OCI-M2 (cell line): ENCODE results near the gene CYP11A1.
A peak's percentile ranks its signal among the peaks of the same experiment; 100 is the strongest.

ENCODE experiments used
- DNase-seq: peaks from one replicate; lab custom pipeline; 2025; ENCODE audit not compliant: unreplicated experiment; lab: John Stamatoyannopoulos, UW

The CYP11A1 gene

DNA sequence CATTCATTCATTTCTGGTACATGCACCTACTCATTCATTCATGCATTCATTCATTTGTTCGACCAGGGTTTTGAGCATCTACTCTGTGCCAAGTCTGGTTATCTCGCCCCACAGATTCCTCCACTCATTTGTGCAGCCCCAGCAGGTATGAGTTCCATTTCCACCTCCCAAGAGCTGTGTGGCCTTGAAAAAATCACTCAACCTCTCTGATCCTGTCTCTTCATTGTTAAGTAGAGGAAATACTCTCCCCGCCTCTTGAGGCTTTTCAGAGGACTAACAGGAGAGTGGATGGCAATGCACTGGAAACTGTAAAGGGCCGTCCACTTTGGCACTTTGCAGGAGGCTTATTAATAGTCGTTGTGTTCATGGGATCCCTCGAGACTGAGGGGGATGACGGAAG lies 61.8 kb downstream of the CYP11A1 start:
- DNase-seq, result no peak

DNA sequence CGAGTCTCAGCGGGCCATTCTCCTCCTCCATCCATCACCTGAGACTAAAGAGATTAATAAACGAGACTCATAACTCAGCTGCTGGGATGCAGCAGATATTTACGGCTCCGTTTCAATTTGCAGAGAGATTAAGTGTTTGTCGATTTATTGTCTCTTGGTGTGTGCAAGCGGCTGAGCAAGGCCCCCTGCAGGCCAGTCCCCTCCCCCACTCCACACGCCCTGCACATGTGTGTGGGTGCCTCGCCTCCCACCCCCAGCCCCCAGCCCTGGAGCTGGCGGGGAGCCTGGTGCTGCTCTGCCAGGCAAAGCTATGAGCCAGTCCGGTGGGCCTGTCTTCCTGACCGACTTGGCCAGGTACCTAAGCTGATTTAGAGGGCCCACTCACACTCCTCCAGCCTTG lies 63.0 kb downstream of the CYP11A1 start:
- DNase-seq, result no peak

DNA sequence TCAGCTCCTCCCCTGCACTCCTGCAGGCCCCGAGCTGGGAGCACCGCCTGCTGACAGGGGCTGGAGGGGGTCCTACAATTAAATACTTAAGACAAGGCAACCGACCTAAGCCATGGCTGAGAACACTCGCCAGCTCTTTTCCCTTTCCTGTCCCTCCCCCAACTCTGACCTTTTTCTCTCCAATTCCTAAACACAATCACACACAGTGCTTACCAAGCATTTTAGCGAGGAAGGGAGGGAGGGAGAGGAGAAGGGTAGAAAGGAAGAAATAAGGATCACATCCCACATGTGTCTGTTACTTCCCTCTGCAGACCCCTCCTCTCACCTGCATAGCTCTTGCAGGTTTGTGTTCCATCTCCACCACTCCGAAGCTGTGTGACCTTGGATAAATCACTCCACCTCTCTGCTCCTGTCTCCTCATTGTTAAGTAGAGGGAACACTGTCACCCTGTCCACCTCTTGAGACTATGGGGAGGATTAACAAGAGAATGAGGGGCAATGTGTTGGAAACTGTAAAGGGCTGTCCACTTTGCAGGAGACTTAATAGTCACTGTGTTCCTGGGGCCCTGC lies 63.6 kb downstream of the CYP11A1 start:
- no peak for DNase-seq

- no peak for DNase-seq
Measured at GRCh38 chr15:74302821-74303359, 64.6 kb downstream of the CYP11A1 start.

GRCh38 chr15:74301583-74302361 lies 65.7 kb downstream of the CYP11A1 start:
- DNase-seq, result no peak

DNA sequence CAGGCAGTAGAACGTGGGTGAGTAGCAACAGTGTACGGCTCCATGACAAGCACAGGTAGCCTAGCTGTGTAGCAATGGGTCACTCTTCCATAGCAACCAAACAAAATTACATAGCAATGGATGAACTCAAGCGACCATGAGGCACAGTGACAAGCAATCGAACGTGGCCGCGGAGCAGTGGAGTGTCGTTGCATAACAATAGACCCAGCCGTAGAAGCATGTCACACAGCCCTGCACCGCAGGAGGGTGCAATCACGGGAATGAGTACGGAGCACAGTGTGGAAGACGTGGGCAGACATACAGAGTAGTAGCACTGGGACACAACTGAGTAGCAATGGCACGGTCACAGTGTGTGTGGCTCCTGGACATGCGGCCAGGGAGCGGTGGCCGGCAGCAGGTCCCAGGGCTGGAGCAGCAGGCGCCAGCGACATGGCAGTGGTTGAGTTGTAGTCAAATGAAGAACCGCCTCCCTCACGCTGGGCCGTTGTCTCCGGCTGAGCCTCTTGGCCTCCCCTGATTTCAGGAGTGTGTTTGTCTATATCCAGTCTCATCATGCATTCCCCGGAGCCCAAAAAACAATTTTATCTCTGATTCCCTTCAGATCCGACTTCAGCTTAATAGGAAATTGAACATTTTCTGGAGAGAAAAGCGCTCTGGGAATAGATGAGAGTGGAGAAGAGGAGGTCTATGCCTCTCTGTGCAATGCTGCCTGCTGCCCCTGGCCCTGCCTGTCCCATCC lies 67.2 kb downstream of the CYP11A1 start:
- no peak for DNase-seq

DNA sequence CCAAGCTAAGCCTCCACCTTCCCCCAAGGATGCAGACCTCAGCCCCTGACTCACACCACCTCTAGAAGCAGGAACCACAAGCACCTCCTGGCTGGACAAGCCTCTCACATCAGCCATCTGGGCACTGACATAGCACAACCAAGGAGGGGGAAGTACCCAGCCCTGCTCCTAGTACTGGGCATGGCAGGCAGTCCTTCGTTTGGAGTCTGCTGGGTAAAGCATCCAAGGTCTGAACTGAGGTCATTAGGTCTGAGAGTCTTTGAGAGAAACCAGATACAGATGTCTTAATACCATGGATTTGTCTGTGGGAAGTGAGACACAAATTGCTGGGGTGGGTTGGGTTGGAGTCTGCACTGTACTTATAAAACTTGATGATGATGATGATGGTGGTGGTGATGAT lies 69.6 kb downstream of the CYP11A1 start:
- DNase-seq, result no peak

GRCh38 chr15:74295800-74296199 lies 71.6 kb downstream of the CYP11A1 start:
- DNase-seq, result no peak

- no peak for DNase-seq
Measured at GRCh38 chr15:74294010-74294409, 73.4 kb downstream of the CYP11A1 start.

GRCh38 chr15:74293021-74293810 lies 74.2 kb downstream of the CYP11A1 start:
- no peak for DNase-seq

GRCh38 chr15:74291101-74292071 lies 76.1 kb downstream of the CYP11A1 start:
- peak; percentile 30 for DNase-seq

DNA sequence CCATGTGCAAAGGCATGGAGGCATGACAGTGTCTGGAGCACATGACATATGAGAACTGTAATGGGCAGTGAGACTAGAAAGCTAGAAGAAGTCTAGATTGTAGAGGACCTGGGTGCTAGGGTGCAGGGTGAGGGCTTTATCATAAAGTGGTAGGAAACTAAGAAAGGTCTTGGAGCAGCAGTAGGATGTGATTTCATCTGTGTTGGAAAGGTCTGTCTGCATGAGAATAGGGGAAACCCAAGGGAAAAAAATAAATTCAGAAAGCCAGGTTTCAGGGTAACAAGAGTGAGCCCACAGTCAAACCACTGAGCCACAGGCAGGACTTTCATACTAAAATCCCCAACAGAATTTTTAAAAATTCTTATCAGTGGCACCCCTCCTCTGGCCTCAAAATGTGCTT lies 76.8 kb downstream of the CYP11A1 start:
- DNase-seq, result no peak

- no peak for DNase-seq
Measured at GRCh38 chr15:74289671-74290070, 77.8 kb downstream of the CYP11A1 start.
